VCaP (cell line): Measurements from ENCODE around the gene EXOC6.
A peak's percentile ranks its signal among the peaks of the same experiment; 100 is the strongest.
"Not testable (repeated sequence)": the region's sequence is repeated elsewhere in the genome, so short reads cannot be mapped to it uniquely, and the experiment has no call there.

Source experiments
- H3K27ac ChIP-seq: fragments of 450-650 bp; 2 replicates; pipeline ENCODE4 v1.5.1; 2017
- CTCF ChIP-seq: fragments of 450-650 bp; conservative IDR thresholded peaks from 2 replicates; pipeline ENCODE4 v1.5.1; 2017; ENCODE audit warnings: mild to moderate bottlenecking, moderate library complexity

EXOC6 gene

DNA sequence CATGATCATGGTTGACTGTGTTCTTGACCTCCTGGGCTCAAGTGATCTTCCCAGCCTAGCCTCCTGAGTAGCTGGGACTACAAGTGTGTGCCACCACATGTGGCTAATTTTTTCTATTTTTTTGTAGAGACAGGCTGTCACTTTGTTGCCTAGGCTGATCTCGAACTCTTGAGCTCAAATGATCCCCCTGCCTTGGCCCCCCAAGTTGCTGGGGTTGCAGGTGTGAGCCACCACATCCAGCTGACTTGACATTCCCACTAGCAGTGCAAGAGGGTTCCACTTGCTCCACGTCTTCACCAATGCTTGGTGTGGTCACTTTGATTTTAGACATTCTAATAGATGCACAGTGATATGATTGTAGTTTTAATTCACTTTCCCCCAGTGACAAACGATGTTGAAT lies 250.5 kb downstream of the EXOC6 start:
- no peak for TF ChIP-seq CTCF
- H3K27ac ChIP-seq: no peak overlapping the region

DNA sequence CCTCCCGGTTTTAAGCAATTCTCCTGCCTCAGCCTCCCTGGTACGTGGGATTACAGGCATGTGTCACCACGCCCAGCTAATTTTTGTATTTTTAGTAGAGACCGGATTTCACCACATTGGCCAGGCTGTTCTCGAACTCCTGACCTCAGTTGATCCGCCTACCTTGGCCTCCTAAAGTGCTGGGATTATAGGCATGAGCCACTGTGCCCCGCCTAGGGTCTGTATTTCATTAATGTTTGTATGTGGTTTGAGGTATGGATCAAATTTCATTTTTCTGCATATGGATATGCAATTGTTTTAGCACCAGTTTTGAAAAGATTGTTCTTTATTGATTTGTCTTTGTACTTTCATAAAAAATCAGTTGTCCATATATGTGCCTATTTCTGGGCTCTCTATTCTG lies 251.3 kb downstream of the EXOC6 start:
- no peak overlapping the region for H3K27ac ChIP-seq
- no peak for TF ChIP-seq CTCF

DNA sequence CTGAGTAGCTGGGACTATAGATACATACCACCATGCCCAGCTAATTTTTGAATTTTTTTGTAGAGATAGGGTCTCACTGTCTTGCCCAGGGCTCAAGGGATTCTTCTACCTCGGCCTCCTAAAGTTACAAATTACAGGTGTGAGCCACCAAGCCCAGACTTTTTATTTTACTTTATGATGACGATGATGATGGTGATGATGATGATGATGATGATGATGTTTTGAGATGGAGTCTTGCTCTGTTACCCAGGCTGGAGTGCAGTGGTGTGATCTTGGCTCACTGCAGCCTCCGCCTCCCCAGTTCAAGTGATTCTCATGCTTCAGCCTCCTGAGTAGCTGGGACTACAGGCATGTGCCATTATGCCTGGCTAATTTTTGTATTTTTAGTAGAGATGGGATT lies 252.8 kb downstream of the EXOC6 start:
- H3K27ac ChIP-seq: not testable (repeated sequence)

DNA sequence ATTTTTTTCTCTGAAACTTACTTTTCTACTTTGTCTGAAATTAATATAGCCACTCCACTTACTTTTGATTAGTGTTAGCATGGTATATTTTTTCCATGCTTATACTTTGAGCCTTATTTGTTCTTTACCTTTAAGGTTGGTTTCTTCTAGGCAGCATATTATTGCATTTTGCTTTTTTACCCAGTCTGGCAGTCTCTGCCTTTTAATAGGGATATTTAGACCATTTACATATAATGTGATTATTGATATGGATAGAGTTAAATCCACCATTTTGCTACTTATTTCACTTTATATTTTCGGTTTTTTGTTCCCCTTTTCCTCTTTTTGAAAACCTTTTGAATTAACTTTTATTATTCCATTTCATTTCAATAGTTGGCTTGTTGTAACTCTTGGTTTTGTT lies 255.6 kb downstream of the EXOC6 start:
- TF ChIP-seq CTCF: no peak
- H3K27ac ChIP-seq: no peak overlapping the region

DNA sequence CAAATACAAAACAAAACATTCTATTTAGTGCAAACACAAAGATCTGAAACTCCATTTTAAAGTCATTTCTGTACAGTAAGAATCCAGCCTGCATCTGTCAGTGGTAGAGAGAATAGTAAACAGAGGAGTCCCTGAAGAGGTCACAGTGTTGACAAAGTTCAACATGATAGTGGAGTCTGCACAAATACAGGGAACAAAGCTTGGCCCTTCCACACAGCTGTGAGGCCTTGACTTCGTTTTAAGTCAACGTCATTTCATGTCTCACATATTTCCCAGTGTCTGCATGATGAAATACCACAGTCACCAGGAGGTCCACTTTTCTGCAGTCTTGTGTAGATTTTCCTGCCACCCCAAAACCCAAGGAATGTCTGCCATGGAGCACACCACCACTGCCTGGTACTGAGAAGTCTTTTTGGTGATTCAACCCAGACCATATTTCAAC lies 258.3 kb downstream of the EXOC6 start:
- H3K27ac ChIP-seq: peak overlapping the region; percentile 11; the same call in 1 of the 2 replicates

More for the DNA sequence above, 258.3 kb downstream of the EXOC6 start:
- TF ChIP-seq CTCF: no peak
